ENCODE results near the gene LMO4. TPM values are rescaled to one million over a fixed set of nuclear protein-coding genes. Genes with fewer than 3 reads are reported as not detected.

LMO4 gene
- total RNA-seq, 1 experiment from 2014 or later, result 38.5 TPM

GRCh38 chr1:87338566-87338965 is 9.9 kb downstream of the LMO4 start:
- CTCF ChIA-PET, result no interaction called here
- TF ChIP-seq MAX (IDR thresholded peaks at IDR 0.05) (no peak), YY1 (IDR thresholded peaks at IDR 0.05; ENCODE audit: extremely low read depth, insufficient replicate concordance, low read depth, low read length) (no peak), POLR2A (IDR thresholded peaks at IDR 0.05; ENCODE audit: borderline replicate concordance, extremely low read depth, insufficient read depth, insufficient read length) (no peak), SIN3A (IDR thresholded peaks at IDR 0.05; ENCODE audit: low read depth) (no peak), EGR1 (IDR thresholded peaks at IDR 0.05; ENCODE audit: low read depth) (no peak), ZBTB33 (IDR thresholded peaks at IDR 0.05; ENCODE audit: extremely low read depth, insufficient replicate concordance, low read length) (no peak), ZFX (IDR thresholded peaks at IDR 0.05) (no peak)
- Histone ChIP-seq H3K4me3 (replicated peaks in 1 of 2; ENCODE audit: low read depth in 1 of 2, low read length in 2 of 2) (no peak overlapping the region), H3K27ac (ENCODE audit: low read depth, low read length) (no peak overlapping the region), H4K20me1 (ENCODE audit: insufficient read depth) (no peaks in the 10 kb centered on the region), H3K9ac (ENCODE audit: low read length) (no peak overlapping the region), H3K36me3 (ENCODE audit: control insufficient read depth in 1 of 2, insufficient read depth in 2 of 2, low read length in 2 of 2) (peaks cover 13 to 16% of the 10 kb centered on the region in 2 experiments; a peak in 3 of 4 replicates), H3K4me2 (ENCODE audit: low read length) (no peak overlapping the region), H2AFZ (ENCODE audit: low read depth, low read length, poor library complexity, severe bottlenecking) (no peak overlapping the region), H3K27me3 (ENCODE audit: insufficient read depth, low read length) (no peaks in the 10 kb centered on the region), H3K79me2 (ENCODE audit: insufficient read depth, low read length) (peaks cover 24% of the 10 kb centered on the region), H3K9me3 (ENCODE audit: control insufficient read depth in 1 of 2, insufficient read depth in 1 of 2, low read depth in 1 of 2, low read length in 2 of 2) (no peaks in the 10 kb centered on the region), H3K9me2 (ENCODE audit: insufficient read depth) (no peaks in the 10 kb centered on the region), H3K4me1 (ENCODE audit: control insufficient read depth in 1 of 2, insufficient read depth in 2 of 2, low read length in 2 of 2) (peaks cover 12 to 16% of the 10 kb centered on the region in 2 experiments)
- intact Hi-C loops (cut with micrococcal nuclease), result no loop called here
- POLR2A ChIA-PET, result no interaction called here
- no peak for DNase-seq (ENCODE audit: low read depth, low spot score)
- RAD21 ChIA-PET (ENCODE audit: low non-redundant PET in 1 of 2, low total read pairs in 2 of 2, uncharacterized antibody in 2 of 2, unreplicated experiment in 2 of 2), result no interaction called here
- BruUV-seq (replicated peaks), result no TSS peak
- no peak for ATAC-seq

- ChIA-PET RAD21 (ENCODE audit: low non-redundant PET in 1 of 2, low total read pairs in 2 of 2, uncharacterized antibody in 2 of 2, unreplicated experiment in 2 of 2) (interaction anchor here in 1 of 2 experiments (0.6 kb wide), 1 partner anchor 1210 kb away, joined by 5 read pairs; no protein-coding TSS in a partner anchor), POLR2A (no interaction called here), CTCF (no interaction called here)
- H2AFZ ChIP-seq (ENCODE audit: low read depth, low read length, poor library complexity, severe bottlenecking), result no peak overlapping the region
- H3K4me2 ChIP-seq (ENCODE audit: low read length), result no peak overlapping the region
- BruUV-seq (replicated peaks), result no TSS peak
- no peak for ATAC-seq
- no peak overlapping the region for H3K27ac ChIP-seq (ENCODE audit: low read depth, low read length)
- H3K9me3 ChIP-seq (ENCODE audit: control insufficient read depth in 1 of 2, insufficient read depth in 1 of 2, low read depth in 1 of 2, low read length in 2 of 2), result no peaks in the 10 kb centered on the region
- no peak for TF ChIP-seq EZH2phosphoT487 (IDR thresholded peaks at IDR 0.05; ENCODE audit: borderline replicate concordance)
- no peaks in the 10 kb centered on the region for H3K9me2 ChIP-seq (ENCODE audit: insufficient read depth)
- H3K79me2 ChIP-seq (ENCODE audit: insufficient read depth, low read length), result no peaks in the 10 kb centered on the region
- no peak overlapping the region for H3K4me3 ChIP-seq (replicated peaks in 1 of 2; ENCODE audit: low read depth in 1 of 2, low read length in 2 of 2)
- H3K36me3 ChIP-seq (ENCODE audit: control insufficient read depth in 1 of 2, insufficient read depth in 2 of 2, low read length in 2 of 2), result peaks cover 13 to 20% of the 10 kb centered on the region in 2 experiments; a peak in 3 of 4 replicates
- no peak overlapping the region for H3K9ac ChIP-seq (ENCODE audit: low read length)
- no peak for DNase-seq (ENCODE audit: low read depth, low spot score)
- H3K4me1 ChIP-seq (ENCODE audit: control insufficient read depth in 1 of 2, insufficient read depth in 2 of 2, low read length in 2 of 2), result no peaks in the 10 kb centered on the region
- intact Hi-C loops (cut with micrococcal nuclease), result no loop called here
- no peaks in the 10 kb centered on the region for H4K20me1 ChIP-seq (ENCODE audit: insufficient read depth)
- H3K27me3 ChIP-seq (ENCODE audit: insufficient read depth, low read length), result no peaks in the 10 kb centered on the region
Measured at GRCh38 chr1:87344231-87344630, 15.6 kb downstream of the LMO4 start.
